Endodermal cell (in vitro differentiated cells): ENCODE data around the gene MEP1A. TPM values are rescaled to one million over a fixed set of nuclear protein-coding genes. Genes with fewer than 3 reads are reported as not detected.
"Not testable (repeated sequence)": the region's sequence is repeated elsewhere in the genome, so short reads cannot be mapped to it uniquely, and the experiment has no call there.

Experiments used
- DNase-seq: peaks from one replicate; pipeline ENCODE4 v3.0.0-alpha.2; 2017
- H3K27ac ChIP-seq: 2 replicates; pipeline ENCODE4 v1.5.1; 2013; ENCODE audit warnings: mild to moderate bottlenecking, low read depth, low read length, moderate library complexity
- H3K27me3 ChIP-seq: 2 replicates; pipeline ENCODE4 v1.6.1; 2013; ENCODE audit warnings: mild to moderate bottlenecking, low read length, moderate library complexity; ENCODE audit not compliant: insufficient read depth, control insufficient read depth, poor library complexity, severe bottlenecking
- H3K36me3 ChIP-seq: 2 replicates; pipeline ENCODE4 v1.7.0; 2013; ENCODE audit warnings: mild to moderate bottlenecking, low read length, moderate library complexity; ENCODE audit not compliant: control insufficient read depth, insufficient read depth
- H3K4me1 ChIP-seq: one replicate; pipeline ENCODE4 v1.7.0; 2013; ENCODE audit warnings: low read length; ENCODE audit not compliant: control insufficient read depth, insufficient read depth
- H3K4me3 ChIP-seq: 2 replicates; pipeline ENCODE4 v1.5.1; 2013; ENCODE audit warnings: mild to moderate bottlenecking, low read length, moderate library complexity
- H3K9ac ChIP-seq: 2 replicates; pipeline ENCODE4 v1.6.1; 2013; ENCODE audit warnings: mild to moderate bottlenecking, low read length, moderate library complexity; ENCODE audit not compliant: poor library complexity, severe bottlenecking; ENCODE audit errors: extremely low read depth
- H3K9me3 ChIP-seq: 2 replicates; pipeline ENCODE4 v1.6.1; 2013; ENCODE audit warnings: mild to moderate bottlenecking, low read length, moderate library complexity; ENCODE audit not compliant: control insufficient read depth
- H3K27ac Mint-ChIP-seq: 2 replicates; pipeline ENCODE4 v1.8.0; 2020; ENCODE audit warnings: mixed read lengths
- H3K27me3 Mint-ChIP-seq: 2 replicates; pipeline ENCODE4 v1.8.0; 2021; ENCODE audit warnings: mild to moderate bottlenecking, mixed read lengths; ENCODE audit not compliant: insufficient read depth
- H3K36me3 Mint-ChIP-seq: 2 replicates; pipeline ENCODE4 v1.8.0; 2020; ENCODE audit warnings: low read depth, mixed read lengths
- H3K4me1 Mint-ChIP-seq: 2 replicates; pipeline ENCODE4 v1.8.0; 2020; ENCODE audit warnings: mixed read lengths
- H3K4me3 Mint-ChIP-seq: 2 replicates; pipeline ENCODE4 v1.8.0; 2020; ENCODE audit warnings: mild to moderate bottlenecking, moderate library complexity, mixed read lengths
- H3K9me3 Mint-ChIP-seq: 2 replicates; pipeline ENCODE4 v1.8.0; 2020; ENCODE audit warnings: mild to moderate bottlenecking, mixed read lengths
- WGBS, 2 experiments: methylation state at CpG; one replicate each; pipeline versions ENCODE4 v1.1.5 to v1.1.7; 2013; ENCODE audit warnings: missing lambda C conversion rate in 2 of 2, mixed read lengths in 1 of 2; ENCODE audit not compliant: insufficient coverage in 1 of 2, insufficient read length in 1 of 2; 5-methylcytosine and 5-hydroxymethylcytosine counted together
- total RNA-seq, 2 donors: library from RNA; stranded (reverse); fragmentation: NEBNext Ultra II Directional in 1 of 2; extraction: Animal tissue kit (Norgen Biotek cat#: 25700) in 1 of 2; gene quantifications; 2 replicates in 1 of 2; 3 replicates in 1 of 2; pipeline ENCODE4 v1.2.1, GENCODE V29; 2021
- TF ChIP-seq, protein P1 (sequence below): fragments of 200-600 bp; sonication (generic); conservative IDR thresholded peaks from 2 replicates; pipeline ENCODE4 v1.5.0; 2021; ENCODE audit warnings: antibody characterized with exemption, mild to moderate bottlenecking

MEP1A gene
- total RNA-seq, 2 donors from 2014 or later = not detected

- Mint-ChIP-seq H3K27ac (no peak overlapping the region), H3K4me3 (no peak overlapping the region), H3K27me3 (no peaks in the 10 kb centered on the region), H3K36me3 (no peaks in the 10 kb centered on the region), H3K4me1 (no peaks in the 10 kb centered on the region), H3K9me3 (peaks cover 25% of the 10 kb centered on the region)
- Histone ChIP-seq H3K36me3 (no peaks in the 10 kb centered on the region), H3K27me3 (no peaks in the 10 kb centered on the region), H3K9me3 (peaks cover 24% of the 10 kb centered on the region), H3K4me3 (no peak overlapping the region), H3K4me1 (no peaks in the 10 kb centered on the region), H3K9ac (no peak overlapping the region), H3K27ac (no peak overlapping the region)
- DNase-seq = no peak
- 94% methylated on average over 2 of the region's 2 CpGs; no CpG with 5 or more reads in 1 of the 2 experiments for WGBS, 2 experiments
- TF ChIP-seq, protein P1, sequence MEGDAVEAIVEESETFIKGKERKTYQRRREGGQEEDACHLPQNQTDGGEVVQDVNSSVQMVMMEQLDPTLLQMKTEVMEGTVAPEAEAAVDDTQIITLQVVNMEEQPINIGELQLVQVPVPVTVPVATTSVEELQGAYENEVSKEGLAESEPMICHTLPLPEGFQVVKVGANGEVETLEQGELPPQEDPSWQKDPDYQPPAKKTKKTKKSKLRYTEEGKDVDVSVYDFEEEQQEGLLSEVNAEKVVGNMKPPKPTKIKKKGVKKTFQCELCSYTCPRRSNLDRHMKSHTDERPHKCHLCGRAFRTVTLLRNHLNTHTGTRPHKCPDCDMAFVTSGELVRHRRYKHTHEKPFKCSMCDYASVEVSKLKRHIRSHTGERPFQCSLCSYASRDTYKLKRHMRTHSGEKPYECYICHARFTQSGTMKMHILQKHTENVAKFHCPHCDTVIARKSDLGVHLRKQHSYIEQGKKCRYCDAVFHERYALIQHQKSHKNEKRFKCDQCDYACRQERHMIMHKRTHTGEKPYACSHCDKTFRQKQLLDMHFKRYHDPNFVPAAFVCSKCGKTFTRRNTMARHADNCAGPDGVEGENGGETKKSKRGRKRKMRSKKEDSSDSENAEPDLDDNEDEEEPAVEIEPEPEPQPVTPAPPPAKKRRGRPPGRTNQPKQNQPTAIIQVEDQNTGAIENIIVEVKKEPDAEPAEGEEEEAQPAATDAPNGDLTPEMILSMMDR = no peak
These were observed 44.8 kb downstream of the MEP1A start for GRCh38 chr6:46838033-46838432.

DNA sequence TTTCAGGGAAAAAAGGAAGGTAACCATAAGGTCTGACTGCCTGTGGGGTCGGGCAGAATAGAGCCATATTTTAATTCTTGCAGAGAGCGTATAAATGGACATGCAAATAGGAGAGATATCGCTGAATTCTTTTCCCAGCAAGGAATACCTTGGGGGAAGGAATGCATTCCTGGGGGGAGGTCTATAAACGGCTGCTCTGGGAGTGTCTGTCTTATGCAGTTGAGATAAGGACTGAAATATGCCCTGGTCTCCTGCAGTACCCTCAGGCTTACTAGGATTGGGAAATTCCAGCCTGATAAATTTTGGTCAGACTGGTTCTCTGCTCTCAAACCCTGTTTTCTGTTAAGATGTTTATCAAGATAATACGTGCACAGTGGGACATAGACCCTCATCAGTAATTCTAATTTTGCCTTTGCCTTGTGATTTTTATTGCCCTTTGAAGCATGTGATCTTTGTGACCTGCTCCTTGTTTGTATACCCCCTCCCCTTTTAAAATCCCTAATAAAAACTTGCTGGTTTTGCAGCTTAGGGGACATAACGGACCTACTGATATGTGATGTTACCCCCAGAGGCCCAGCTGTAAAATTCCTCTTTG lies 49.2 kb downstream of the MEP1A start:
- H3K27me3 Mint-ChIP-seq, H3K4me3 Mint-ChIP-seq, H3K9ac ChIP-seq, DNase-seq, H3K27me3 ChIP-seq, H3K36me3 Mint-ChIP-seq, H3K36me3 ChIP-seq, H3K4me1 ChIP-seq, H3K4me1 Mint-ChIP-seq, H3K27ac ChIP-seq, H3K27ac Mint-ChIP-seq: not testable (repeated sequence)
- Histone ChIP-seq H3K9me3 (peaks cover 40% of the 10 kb centered on the region), H3K4me3 (peak overlapping the region; percentile 44)
- 93 to 100% methylated on average over 2 to 6 of the region's 6 CpGs for WGBS, 2 experiments
- peaks cover 44% of the 10 kb centered on the region for H3K9me3 Mint-ChIP-seq

- no peak overlapping the region for H3K27ac ChIP-seq
- DNase-seq = no peak
- no peak overlapping the region for H3K27ac Mint-ChIP-seq
- no peak overlapping the region for H3K4me3 Mint-ChIP-seq
- TF ChIP-seq, protein P1 = no peak
- no peak overlapping the region for H3K4me3 ChIP-seq
- peaks cover 11% of the 10 kb centered on the region for H3K4me1 ChIP-seq
- no peak overlapping the region for H3K9ac ChIP-seq
- 87 to 96% methylated on average over 3 to 5 of the region's 5 CpGs for WGBS, 2 experiments
- H3K36me3 Mint-ChIP-seq = no peaks in the 10 kb centered on the region
- H3K4me1 Mint-ChIP-seq = peaks cover 27% of the 10 kb centered on the region
- peaks cover 9% of the 10 kb centered on the region for H3K27me3 ChIP-seq
- H3K36me3 ChIP-seq = no peaks in the 10 kb centered on the region
- peaks cover 40% of the 10 kb centered on the region for H3K9me3 ChIP-seq
- peaks cover 44% of the 10 kb centered on the region for H3K9me3 Mint-ChIP-seq
- peaks cover 21% of the 10 kb centered on the region for H3K27me3 Mint-ChIP-seq
These were observed 51.9 kb downstream of the MEP1A start for GRCh38 chr6:46845126-46845525.
